DOHH2 (cell line): ENCODE data around the gene RALGAPA2.

Experiments used
- EZH2phosphoT487 ChIP-seq: fragments of 200-600 bp; sonication (generic); IDR thresholded peaks from 2 replicates; pipeline ENCODE4 v1.6.1; 2017; ENCODE audit warnings: borderline replicate concordance, mild to moderate bottlenecking, antibody characterized with exemption, low read length, moderate library complexity, mixed read lengths
- TF ChIP-seq, protein P1 (sequence below): fragments of 200-600 bp; sonication (generic); IDR thresholded peaks from one replicate; pipeline ENCODE4 v1.5.1; 2014; ENCODE audit warnings: antibody characterized with exemption, mild to moderate bottlenecking, low read depth, low read length; ENCODE audit not compliant: poor library complexity, severe bottlenecking

- TF ChIP-seq, protein P1, sequence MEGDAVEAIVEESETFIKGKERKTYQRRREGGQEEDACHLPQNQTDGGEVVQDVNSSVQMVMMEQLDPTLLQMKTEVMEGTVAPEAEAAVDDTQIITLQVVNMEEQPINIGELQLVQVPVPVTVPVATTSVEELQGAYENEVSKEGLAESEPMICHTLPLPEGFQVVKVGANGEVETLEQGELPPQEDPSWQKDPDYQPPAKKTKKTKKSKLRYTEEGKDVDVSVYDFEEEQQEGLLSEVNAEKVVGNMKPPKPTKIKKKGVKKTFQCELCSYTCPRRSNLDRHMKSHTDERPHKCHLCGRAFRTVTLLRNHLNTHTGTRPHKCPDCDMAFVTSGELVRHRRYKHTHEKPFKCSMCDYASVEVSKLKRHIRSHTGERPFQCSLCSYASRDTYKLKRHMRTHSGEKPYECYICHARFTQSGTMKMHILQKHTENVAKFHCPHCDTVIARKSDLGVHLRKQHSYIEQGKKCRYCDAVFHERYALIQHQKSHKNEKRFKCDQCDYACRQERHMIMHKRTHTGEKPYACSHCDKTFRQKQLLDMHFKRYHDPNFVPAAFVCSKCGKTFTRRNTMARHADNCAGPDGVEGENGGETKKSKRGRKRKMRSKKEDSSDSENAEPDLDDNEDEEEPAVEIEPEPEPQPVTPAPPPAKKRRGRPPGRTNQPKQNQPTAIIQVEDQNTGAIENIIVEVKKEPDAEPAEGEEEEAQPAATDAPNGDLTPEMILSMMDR, result no peak
- TF ChIP-seq EZH2phosphoT487, result no peak
Observed at GRCh38 chr20:20414640-20415220, 297.7 kb downstream of the RALGAPA2 start.
